Fibroblast of lung (primary cell): ENCODE results near the gene LPP. TPM values are rescaled to one million over a fixed set of nuclear protein-coding genes. Genes with fewer than 3 reads are reported as not detected.

Experiments used
- DNase-seq, 2 donors: peaks; one replicate each; pipeline versions ENCODE4 v3.0.0 to v3.0.0-alpha.2; 2010; ENCODE audit warnings: low read depth in 2 of 2
- H2AFZ ChIP-seq: 2 replicates; pipeline ENCODE4 v1.5.1; 2012; ENCODE audit warnings: low read length, control low read depth, inconsistent platforms
- H3K27ac ChIP-seq: 2 replicates; pipeline ENCODE4 v1.5.1; 2011; ENCODE audit warnings: low read length, control low read depth; ENCODE audit not compliant: insufficient read depth
- H3K27me3 ChIP-seq: 2 replicates; pipeline ENCODE4 v1.5.1; 2011; ENCODE audit warnings: mild to moderate bottlenecking, low read length; ENCODE audit not compliant: control insufficient read depth, insufficient read depth
- H3K36me3 ChIP-seq: 2 replicates; pipeline ENCODE4 v1.5.1; 2011; ENCODE audit warnings: low read length; ENCODE audit not compliant: control insufficient read depth, insufficient read depth
- H3K4me1 ChIP-seq: 2 replicates; pipeline ENCODE4 v1.5.1; 2011; ENCODE audit warnings: low read length; ENCODE audit not compliant: control insufficient read depth, insufficient read depth; ENCODE audit errors: extremely low read depth
- H3K4me2 ChIP-seq: 2 replicates; pipeline ENCODE4 v1.5.1; 2011; ENCODE audit warnings: low read length, control low read depth; ENCODE audit not compliant: insufficient read depth; ENCODE audit errors: extremely low read depth
- H3K4me3 ChIP-seq, 4 experiments: fragments of 200-600 bp in 1 of 4; sonication (generic) in 1 of 4; replicated peaks in 1 of 4; 2 replicates each; pipeline ENCODE4 v1.5.1; 2011 to 2016; ENCODE audit warnings: low read length in 4 of 4, low read depth in 3 of 4, mild to moderate bottlenecking in 3 of 4, control low read depth in 2 of 4, inconsistent platforms in 1 of 4, mixed read lengths in 1 of 4; ENCODE audit not compliant: insufficient read depth in 1 of 4; ENCODE audit errors: control extremely low read depth in 1 of 4
- H3K79me2 ChIP-seq: 2 replicates; pipeline ENCODE4 v1.5.1; 2012; ENCODE audit warnings: mild to moderate bottlenecking, low read length, inconsistent platforms; ENCODE audit not compliant: control insufficient read depth, insufficient read depth
- H3K9ac ChIP-seq: 2 replicates; pipeline ENCODE4 v1.5.1; 2011; ENCODE audit warnings: mild to moderate bottlenecking, low read length, control low read depth; ENCODE audit not compliant: insufficient read depth
- H3K9me3 ChIP-seq: 2 replicates; pipeline ENCODE4 v1.5.1; 2012; ENCODE audit warnings: low read depth, low read length; ENCODE audit not compliant: control insufficient read depth, insufficient read depth
- H4K20me1 ChIP-seq: 2 replicates; pipeline ENCODE4 v1.5.1; 2011; ENCODE audit warnings: low read length; ENCODE audit not compliant: control insufficient read depth, insufficient read depth; ENCODE audit errors: extremely low read depth
- EZH2 ChIP-seq: IDR thresholded peaks from 2 replicates; pipeline ENCODE4 v1.5.1; 2012; ENCODE audit warnings: low read length, control low read depth, mild to moderate bottlenecking; ENCODE audit errors: missing control alignments
- polyA plus RNA-seq, 2 donors: library from polyadenylated mRNA; depleted of rRNA in 1 of 2; stranded (reverse) in 1 of 2; unstranded in 1 of 2; fragments of >200 nt; gene quantifications; 2 replicates each; pipeline ENCODE4 v1.2.1, GENCODE V29; 2011 to 2012; ENCODE audit warnings: missing spikeins in 1 of 2
- total RNA-seq: library from RNA; depleted of rRNA; stranded (reverse); fragments of >200 nt; gene quantifications from 2 replicates; pipeline ENCODE4 v1.2.1, GENCODE V29; 2014
- TF ChIP-seq, protein P1 (sequence below), 2 donors: IDR thresholded peaks in 1 of 2; conservative IDR thresholded peaks in 1 of 2; 1 replicate in 1 of 2; 2 replicates in 1 of 2; pipeline ENCODE4 v1.5.1; 2011 to 2012; ENCODE audit warnings: low read length in 2 of 2, control low read depth in 1 of 2, inconsistent platforms in 1 of 2, low read depth in 1 of 2, mild to moderate bottlenecking in 1 of 2

The LPP gene
- total and polyA plus RNA-seq, 2 donors (not counting 1 experiment from before 2014, with no cell fraction given), result 69.0 to 124 TPM

DNA sequence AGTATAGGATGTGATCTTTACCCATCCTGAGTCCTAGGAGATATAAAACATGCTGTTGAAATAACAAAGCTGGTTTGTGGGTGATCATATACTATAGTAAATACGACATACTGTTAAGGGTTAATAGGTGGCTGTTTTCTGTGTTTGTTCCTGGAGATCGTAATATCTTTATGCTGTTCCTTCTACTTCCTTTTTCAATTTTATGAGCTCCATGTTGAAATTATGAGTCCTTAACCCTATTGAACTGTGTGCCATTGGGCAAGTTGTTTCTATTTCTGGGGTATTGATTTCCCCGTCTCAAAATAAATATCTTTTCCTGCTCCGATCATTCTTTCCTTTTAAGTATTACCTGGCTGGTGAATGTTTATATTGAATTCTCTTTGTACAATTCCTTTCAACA, 115.1 kb downstream of the LPP start:
- H2AFZ ChIP-seq, result no peak overlapping the region
- H3K4me2 ChIP-seq, result no peak overlapping the region
- no peaks in the 10 kb centered on the region for H3K9me3 ChIP-seq
- H4K20me1 ChIP-seq, result no peaks in the 10 kb centered on the region
- H3K79me2 ChIP-seq, result peaks cover 40% of the 10 kb centered on the region
- no peak overlapping the region for H3K27ac ChIP-seq
- TF ChIP-seq, protein P1, sequence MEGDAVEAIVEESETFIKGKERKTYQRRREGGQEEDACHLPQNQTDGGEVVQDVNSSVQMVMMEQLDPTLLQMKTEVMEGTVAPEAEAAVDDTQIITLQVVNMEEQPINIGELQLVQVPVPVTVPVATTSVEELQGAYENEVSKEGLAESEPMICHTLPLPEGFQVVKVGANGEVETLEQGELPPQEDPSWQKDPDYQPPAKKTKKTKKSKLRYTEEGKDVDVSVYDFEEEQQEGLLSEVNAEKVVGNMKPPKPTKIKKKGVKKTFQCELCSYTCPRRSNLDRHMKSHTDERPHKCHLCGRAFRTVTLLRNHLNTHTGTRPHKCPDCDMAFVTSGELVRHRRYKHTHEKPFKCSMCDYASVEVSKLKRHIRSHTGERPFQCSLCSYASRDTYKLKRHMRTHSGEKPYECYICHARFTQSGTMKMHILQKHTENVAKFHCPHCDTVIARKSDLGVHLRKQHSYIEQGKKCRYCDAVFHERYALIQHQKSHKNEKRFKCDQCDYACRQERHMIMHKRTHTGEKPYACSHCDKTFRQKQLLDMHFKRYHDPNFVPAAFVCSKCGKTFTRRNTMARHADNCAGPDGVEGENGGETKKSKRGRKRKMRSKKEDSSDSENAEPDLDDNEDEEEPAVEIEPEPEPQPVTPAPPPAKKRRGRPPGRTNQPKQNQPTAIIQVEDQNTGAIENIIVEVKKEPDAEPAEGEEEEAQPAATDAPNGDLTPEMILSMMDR (conservative IDR thresholded peaks at IDR 0.05 in 1 of 2, IDR thresholded peaks at IDR 0.05 in 1 of 2; ENCODE audit: low read depth in 1 of 2, low read length in 2 of 2), result no peak
- TF ChIP-seq EZH2, result no peak
- no peaks in the 10 kb centered on the region for H3K27me3 ChIP-seq
- no peak overlapping the region for H3K9ac ChIP-seq
- DNase-seq, result no peak
- H3K36me3 ChIP-seq, result no peaks in the 10 kb centered on the region
- H3K4me1 ChIP-seq, result peaks cover 56% of the 10 kb centered on the region
- H3K4me3 ChIP-seq, result no peak overlapping the region

DNA sequence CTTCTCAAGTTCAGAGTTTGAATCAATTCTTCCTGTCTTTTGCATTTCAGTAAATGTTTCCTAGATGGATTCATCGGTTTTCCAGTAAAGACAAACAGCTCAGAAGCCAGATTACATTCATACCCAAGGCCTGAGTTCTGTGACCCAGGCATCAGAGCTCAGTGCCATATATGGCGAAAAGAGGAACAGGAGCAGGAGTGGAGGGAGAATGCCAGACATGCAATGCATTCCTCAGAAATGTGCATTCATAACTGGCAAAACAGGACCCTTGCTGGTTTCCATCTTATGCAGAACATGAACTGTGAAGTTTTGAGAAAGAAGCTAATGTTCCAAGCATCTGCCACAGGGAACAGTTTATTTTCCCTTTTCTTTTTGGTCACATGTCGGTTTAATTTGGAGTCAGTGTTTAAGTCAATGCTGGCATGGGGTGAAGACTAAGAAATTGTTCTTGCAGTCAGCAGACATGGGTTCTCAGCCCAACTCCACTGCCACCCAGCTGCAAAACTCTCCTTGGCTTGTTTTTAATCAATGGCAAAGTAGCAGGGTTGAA, 116.5 kb downstream of the LPP start:
- Histone ChIP-seq H3K79me2 (peaks cover 47% of the 10 kb centered on the region), H4K20me1 (no peaks in the 10 kb centered on the region)

DNA sequence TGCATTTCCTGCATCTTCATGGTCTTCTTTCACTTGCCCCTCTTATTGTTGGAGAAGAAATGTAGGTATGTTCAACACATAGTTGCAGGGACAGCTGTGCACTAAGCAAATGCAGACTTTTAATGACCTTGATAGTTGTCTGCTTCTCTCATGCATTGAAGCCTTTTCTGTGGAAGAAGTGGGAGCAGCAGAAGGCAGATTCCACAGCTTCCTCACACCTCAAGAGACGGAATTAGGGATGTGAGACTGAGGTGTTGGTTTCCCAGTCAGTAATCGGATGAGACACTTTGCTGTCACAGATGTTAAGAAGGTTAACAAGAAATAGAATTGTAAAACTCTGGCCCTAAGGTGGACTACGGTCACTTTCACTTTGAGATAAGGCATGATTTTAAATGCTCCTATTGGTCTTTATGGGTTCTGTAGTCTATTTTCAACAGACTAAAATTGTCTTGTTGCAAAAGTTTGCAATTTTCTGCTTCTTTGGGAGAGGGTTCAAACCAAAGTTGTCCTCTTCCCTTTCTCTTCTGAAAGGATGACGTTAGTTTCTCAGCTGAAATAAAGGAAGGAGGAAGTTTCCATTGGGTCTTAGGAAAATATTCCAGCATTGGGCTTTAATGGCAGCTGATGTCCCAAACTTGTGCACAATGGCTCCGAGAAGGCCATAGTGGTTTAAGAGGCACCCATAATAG, 117.4 kb downstream of the LPP start:
- Histone ChIP-seq H3K9me3 (no peaks in the 10 kb centered on the region), H3K4me2 (peak overlapping the region; percentile 81), H3K27ac (peak overlapping the region; percentile 85), H3K4me1 (peaks cover 51% of the 10 kb centered on the region), H3K9ac (peak overlapping the region; percentile 4), H3K79me2 (peaks cover 54% of the 10 kb centered on the region), H3K27me3 (no peaks in the 10 kb centered on the region), H3K4me3 (no peak overlapping the region), H4K20me1 (no peaks in the 10 kb centered on the region), H2AFZ (no peak overlapping the region), H3K36me3 (no peaks in the 10 kb centered on the region)
- no peak for TF ChIP-seq EZH2
- TF ChIP-seq, protein P1 (conservative IDR thresholded peaks at IDR 0.05 in 1 of 2, IDR thresholded peaks at IDR 0.05 in 1 of 2; ENCODE audit: low read depth in 1 of 2, low read length in 2 of 2), result no peak
- peak in 1 of 2 donors; percentile 40 for DNase-seq

More for the DNA sequence above, 116.5 kb downstream of the LPP start:
- H3K27ac ChIP-seq, result peak overlapping the region; percentile 85
- no peaks in the 10 kb centered on the region for H3K27me3 ChIP-seq
- no peak overlapping the region for H3K4me3 ChIP-seq
- no peaks in the 10 kb centered on the region for H3K9me3 ChIP-seq
- TF ChIP-seq, protein P1 (conservative IDR thresholded peaks at IDR 0.05 in 1 of 2, IDR thresholded peaks at IDR 0.05 in 1 of 2; ENCODE audit: low read depth in 1 of 2, low read length in 2 of 2), result no peak
- no peak for TF ChIP-seq EZH2
- DNase-seq, result peak; percentile 95 to 98
- no peak overlapping the region for H3K9ac ChIP-seq
- H3K36me3 ChIP-seq, result no peaks in the 10 kb centered on the region
- H3K4me1 ChIP-seq, result peaks cover 54% of the 10 kb centered on the region
- peak overlapping the region; percentile 81 for H3K4me2 ChIP-seq
- no peak overlapping the region for H2AFZ ChIP-seq
